ENCODE data around the gene CUL7.

DNA sequence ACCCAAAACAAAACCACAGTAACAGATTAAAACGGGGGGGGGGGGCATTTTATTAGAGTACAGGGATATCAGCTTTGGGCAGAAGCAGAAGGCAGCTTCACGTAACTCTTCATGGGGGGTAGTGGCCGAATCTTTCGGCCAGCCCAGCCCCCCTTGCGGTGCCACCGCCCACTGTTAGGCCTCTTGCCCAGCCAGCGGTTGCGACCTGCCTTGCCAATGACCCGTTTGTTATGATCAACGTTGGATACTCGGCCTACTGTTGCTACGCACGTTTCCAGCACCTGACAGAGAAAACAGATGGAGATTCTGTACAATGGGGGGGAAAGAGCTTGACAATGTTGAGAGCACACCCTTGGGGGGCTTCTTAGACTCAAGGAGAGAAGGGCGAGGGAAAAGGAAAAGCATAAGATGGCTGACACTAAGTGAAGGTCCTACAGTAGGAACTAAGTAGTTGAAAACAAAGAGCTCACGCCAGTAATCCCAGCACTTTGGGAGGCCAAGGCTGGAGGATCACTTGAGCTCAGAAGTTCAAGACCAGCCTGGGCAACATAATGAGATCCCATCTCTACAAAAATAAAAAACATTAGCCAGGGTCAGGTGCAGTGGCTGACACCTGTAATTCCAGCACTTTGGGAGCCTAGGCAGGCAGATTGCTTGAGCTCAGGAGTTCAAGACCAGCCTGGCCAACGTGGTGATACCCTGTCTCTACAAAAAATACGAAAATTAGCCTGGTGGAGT lies 724 bp upstream of the CUL7 start:
- no peak for TF ChIP-seq EZH2phosphoT487 (IDR thresholded peaks at IDR 0.05; ENCODE audit: borderline replicate concordance, low read length)
- TF ChIP-seq, protein P1, sequence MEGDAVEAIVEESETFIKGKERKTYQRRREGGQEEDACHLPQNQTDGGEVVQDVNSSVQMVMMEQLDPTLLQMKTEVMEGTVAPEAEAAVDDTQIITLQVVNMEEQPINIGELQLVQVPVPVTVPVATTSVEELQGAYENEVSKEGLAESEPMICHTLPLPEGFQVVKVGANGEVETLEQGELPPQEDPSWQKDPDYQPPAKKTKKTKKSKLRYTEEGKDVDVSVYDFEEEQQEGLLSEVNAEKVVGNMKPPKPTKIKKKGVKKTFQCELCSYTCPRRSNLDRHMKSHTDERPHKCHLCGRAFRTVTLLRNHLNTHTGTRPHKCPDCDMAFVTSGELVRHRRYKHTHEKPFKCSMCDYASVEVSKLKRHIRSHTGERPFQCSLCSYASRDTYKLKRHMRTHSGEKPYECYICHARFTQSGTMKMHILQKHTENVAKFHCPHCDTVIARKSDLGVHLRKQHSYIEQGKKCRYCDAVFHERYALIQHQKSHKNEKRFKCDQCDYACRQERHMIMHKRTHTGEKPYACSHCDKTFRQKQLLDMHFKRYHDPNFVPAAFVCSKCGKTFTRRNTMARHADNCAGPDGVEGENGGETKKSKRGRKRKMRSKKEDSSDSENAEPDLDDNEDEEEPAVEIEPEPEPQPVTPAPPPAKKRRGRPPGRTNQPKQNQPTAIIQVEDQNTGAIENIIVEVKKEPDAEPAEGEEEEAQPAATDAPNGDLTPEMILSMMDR (conservative IDR thresholded peaks at IDR 0.05; ENCODE audit: low read depth, low read length): no peak
